Colonic mucosa (tissue), 4 donors: ENCODE measurements around the gene CRYGD. TPM values are rescaled to one million over a fixed set of nuclear protein-coding genes. Genes with fewer than 3 reads are reported as not detected.
A peak's percentile ranks its signal among the peaks of the same experiment; 100 is the strongest.

Source experiments
- DNase-seq: peaks from one replicate; pipeline ENCODE4 v3.0.0-alpha.2; 2020
- H3K27ac ChIP-seq: fragments of 200-600 bp; one replicate; pipeline ENCODE4 v1.8.0; 2021
- H3K27me3 ChIP-seq: fragments of 200-600 bp; one replicate; pipeline ENCODE4 v1.8.0; 2021
- H3K36me3 ChIP-seq: fragments of 200-600 bp; one replicate; pipeline ENCODE4 v1.8.0; 2021
- H3K4me1 ChIP-seq: fragments of 200-600 bp; one replicate; pipeline ENCODE4 v1.8.0; 2021; ENCODE audit warnings: mild to moderate bottlenecking
- H3K4me3 ChIP-seq: fragments of 200-600 bp; one replicate; pipeline ENCODE4 v1.8.0; 2021
- H3K9ac ChIP-seq, 2 donors: one replicate each; pipeline ENCODE4 v1.7.0; 2013; ENCODE audit warnings: control low read depth in 2 of 2, low read depth in 2 of 2, low read length in 2 of 2
- H3K9me3 ChIP-seq: fragments of 200-600 bp; one replicate; pipeline ENCODE4 v1.8.0; 2021
- CTCF ChIP-seq: fragments of 200-600 bp; IDR thresholded peaks from one replicate; pipeline ENCODE4 v1.8.0; 2022; ENCODE audit warnings: antibody characterized with exemption, mild to moderate bottlenecking
- intact Hi-C: fragments of 100-400 bp; cut with DNase I; formaldehyde crosslinking; loops from one replicate; pipeline ENCODE4 v1.14.1; 2022
- total RNA-seq, 2 donors: library from RNA; stranded (reverse); fragmentation: NEBNext Ultra II Directional in 1 of 2; extraction: Animal tissue kit (Norgen Biotek cat#: 25700) in 1 of 2; gene quantifications; one replicate each; pipeline ENCODE4 v1.2.1, GENCODE V29; 2021
- donor health status: healthy.
- donor health status: DM: no; HTN: no; CAD: no.
- donor health status: DM: no; HTN: no; CAD: no.

Gene CRYGD
- total RNA-seq, 2 donors from 2014 or later, result not detected

DNA sequence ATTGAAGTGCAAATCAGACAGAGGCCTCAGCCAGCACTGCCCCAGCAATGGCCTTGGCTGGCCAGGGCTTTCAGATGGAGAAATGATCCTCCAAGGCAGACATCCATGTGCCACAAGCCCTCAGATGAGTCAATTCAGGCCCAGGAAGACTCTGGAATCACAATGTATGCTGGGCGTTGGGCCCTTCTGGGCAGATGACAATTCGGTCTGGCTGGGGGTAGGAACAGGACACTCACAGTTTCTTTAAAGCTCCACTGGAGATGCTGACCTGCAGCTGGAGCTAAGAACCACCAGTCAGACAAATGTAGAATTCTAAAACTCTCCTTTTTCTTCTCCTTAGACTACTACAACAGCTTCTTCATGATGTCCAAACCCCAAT, 12.4 kb upstream of the CRYGD start:
- Histone ChIP-seq H3K4me3 (no peak overlapping the region), H3K9me3 (no peaks in the 10 kb centered on the region), H3K4me1 (no peaks in the 10 kb centered on the region), H3K27me3 (no peaks in the 10 kb centered on the region), H3K27ac (no peak overlapping the region), H3K36me3 (no peaks in the 10 kb centered on the region), H3K9ac (no peak overlapping the region)
- no peak for TF ChIP-seq CTCF
- intact Hi-C loops, result no loop called here
- no peak for DNase-seq

GRCh38 chr2:208135794-208136715, 11.7 kb upstream of the CRYGD start:
- intact Hi-C loops, result no loop called here
- Histone ChIP-seq H3K4me3 (no peak overlapping the region), H3K9ac (no peak overlapping the region), H3K9me3 (no peaks in the 10 kb centered on the region), H3K27ac (no peak overlapping the region), H3K36me3 (no peaks in the 10 kb centered on the region), H3K4me1 (no peaks in the 10 kb centered on the region), H3K27me3 (no peaks in the 10 kb centered on the region)
- no peak for DNase-seq
- TF ChIP-seq CTCF, result no peak

GRCh38 chr2:208134928-208135586, 10.7 kb upstream of the CRYGD start:
- Histone ChIP-seq H3K9ac (no peak overlapping the region), H3K9me3 (no peaks in the 10 kb centered on the region), H3K27me3 (no peaks in the 10 kb centered on the region), H3K4me1 (no peaks in the 10 kb centered on the region), H3K27ac (no peak overlapping the region), H3K4me3 (no peak overlapping the region), H3K36me3 (no peaks in the 10 kb centered on the region)
- TF ChIP-seq CTCF, result no peak
- no peak for DNase-seq
- intact Hi-C loops, result no loop called here

- Histone ChIP-seq H3K9ac (no peak overlapping the region), H3K27me3 (no peaks in the 10 kb centered on the region), H3K9me3 (no peaks in the 10 kb centered on the region), H3K4me1 (no peaks in the 10 kb centered on the region), H3K4me3 (no peak overlapping the region), H3K36me3 (no peaks in the 10 kb centered on the region), H3K27ac (no peak overlapping the region)
- no peak for TF ChIP-seq CTCF
- no peak for DNase-seq
- intact Hi-C loops, result no loop called here
Measured at GRCh38 chr2:208130712-208131110, 6.4 kb upstream of the CRYGD start.

DNA sequence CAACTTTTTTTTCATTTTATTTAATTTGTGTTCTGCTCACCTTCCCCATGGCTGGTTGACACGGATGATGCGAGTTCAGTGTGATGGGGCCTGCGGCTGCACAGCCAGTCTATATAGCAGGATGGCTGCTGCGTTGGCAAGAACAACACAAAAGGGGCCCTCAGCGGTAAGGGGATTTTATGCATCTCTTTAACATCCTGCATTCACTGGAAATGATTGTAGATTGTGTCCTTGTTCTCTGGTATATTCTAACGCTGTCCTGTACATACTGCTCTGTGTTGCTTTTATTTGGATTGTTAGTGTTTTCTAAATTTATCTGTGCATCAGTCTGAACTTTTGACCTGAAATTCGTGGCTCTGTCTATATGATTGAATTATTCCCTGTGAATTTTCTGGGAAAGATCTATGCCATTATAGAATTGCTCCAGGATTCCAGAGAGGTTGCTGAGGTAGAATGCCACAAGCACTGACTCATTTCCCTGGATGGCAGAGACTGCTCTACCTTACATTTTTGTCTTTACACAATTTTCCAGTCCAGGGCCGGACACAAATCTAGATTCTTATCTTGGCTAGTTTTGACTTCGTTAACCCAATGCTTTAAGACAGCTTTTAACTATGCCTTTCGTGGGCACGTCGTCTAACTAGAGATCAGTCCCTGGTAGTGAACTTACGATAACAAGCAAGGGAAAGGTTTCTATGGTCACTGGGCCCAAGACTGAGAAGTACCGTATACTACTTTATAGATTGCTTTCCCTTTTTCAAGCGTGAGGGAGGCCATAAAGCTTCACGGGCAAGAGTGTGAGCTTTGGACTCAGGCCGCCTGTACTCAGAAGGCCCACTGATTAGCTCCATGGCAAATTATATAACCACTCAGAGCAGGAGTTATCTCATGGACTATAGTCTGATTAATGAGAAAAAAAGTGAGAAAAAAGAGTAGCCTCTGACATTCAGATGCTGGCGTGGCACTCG, 5.7 kb upstream of the CRYGD start, which contains the start of gene CRYGC:
TSS of gene CRYGC (minus strand) at position 85 of the 968 bp plus-strand sequence. CDS start at position 49, 36 bp downstream.
- H3K9me3 ChIP-seq, result no peaks in the 10 kb centered on the region
- no peaks in the 10 kb centered on the region for H3K36me3 ChIP-seq
- intact Hi-C loops, result no loop called here
- no peak within 1 kb of the TSS for H3K27ac ChIP-seq
- no peak within 1 kb of the TSS for H3K4me3 ChIP-seq
- peak; percentile 25 for DNase-seq
- H3K27me3 ChIP-seq, result no peaks in the 10 kb centered on the region
- H3K4me1 ChIP-seq, result no peaks in the 10 kb centered on the region
- TF ChIP-seq CTCF, result no peak
- H3K9ac ChIP-seq, result no peak within 1 kb of the TSS
